DMS 273 treated with DMSO at 0.1 percent for 48 hours (cell line): ENCODE results near the gene RNF123.
A peak's percentile ranks its signal among the peaks of the same experiment; 100 is the strongest.

ENCODE experiments used
- DNase-seq: peaks from one replicate; lab custom pipeline; 2025; lab: John Stamatoyannopoulos, UW

RNF123 gene

GRCh38 chr3:49703443-49703927 is 14.1 kb downstream of the RNF123 start:
- no peak for DNase-seq

GRCh38 chr3:49703956-49704355 is 14.6 kb downstream of the RNF123 start:
- no peak for DNase-seq

DNA sequence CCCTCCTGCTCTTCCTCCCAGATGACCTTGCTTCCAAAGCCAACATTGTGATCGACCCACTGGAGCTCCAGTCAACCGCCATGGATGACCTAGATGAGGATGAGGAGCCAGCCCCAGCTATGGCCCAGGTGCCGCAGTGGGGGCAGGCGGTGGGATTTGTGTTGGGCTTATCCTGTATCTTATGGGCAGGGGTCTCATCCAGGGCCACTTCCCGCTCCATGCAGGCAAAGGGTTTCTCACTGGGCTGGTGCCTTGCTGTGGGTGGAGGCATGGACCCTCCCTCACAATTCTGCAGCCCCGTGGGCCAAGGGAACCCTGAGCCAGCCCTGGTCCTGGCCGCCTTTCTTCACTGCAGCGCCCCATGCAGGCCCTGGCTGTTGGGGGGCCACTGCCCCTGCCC is 15.3 kb downstream of the RNF123 start:
- no peak for DNase-seq

GRCh38 chr3:49705390-49705960 is 16.1 kb downstream of the RNF123 start:
- no peak for DNase-seq

- no peak for DNase-seq
Measured at GRCh38 chr3:49706456-49707112, 17.2 kb downstream of the RNF123 start.

GRCh38 chr3:49707113-49707480 is 17.7 kb downstream of the RNF123 start:
- peak; percentile 23 for DNase-seq

- no peak for DNase-seq
Measured at GRCh38 chr3:49709852-49710251, 20.5 kb downstream of the RNF123 start.

DNA sequence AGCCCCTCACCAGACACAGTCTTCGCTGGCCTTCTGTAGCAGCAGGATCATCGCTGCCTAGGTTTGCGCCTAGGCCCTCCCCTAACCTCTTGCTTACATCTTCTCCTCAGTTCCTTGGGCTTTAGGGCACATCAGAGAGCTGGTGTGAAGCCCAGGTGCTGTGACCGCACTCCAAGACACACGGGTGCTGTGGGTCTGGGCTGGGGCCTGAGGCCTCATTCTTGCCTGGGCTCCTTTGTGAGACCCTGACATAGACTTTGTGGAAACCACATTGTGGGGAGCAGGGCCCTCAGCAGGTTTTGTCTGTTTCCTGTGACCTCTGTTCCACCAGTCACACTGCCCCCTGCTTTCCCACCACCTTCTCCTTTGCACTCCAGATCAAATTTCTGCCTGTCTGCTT is 22.1 kb downstream of the RNF123 start:
- DNase-seq: no peak

DNA sequence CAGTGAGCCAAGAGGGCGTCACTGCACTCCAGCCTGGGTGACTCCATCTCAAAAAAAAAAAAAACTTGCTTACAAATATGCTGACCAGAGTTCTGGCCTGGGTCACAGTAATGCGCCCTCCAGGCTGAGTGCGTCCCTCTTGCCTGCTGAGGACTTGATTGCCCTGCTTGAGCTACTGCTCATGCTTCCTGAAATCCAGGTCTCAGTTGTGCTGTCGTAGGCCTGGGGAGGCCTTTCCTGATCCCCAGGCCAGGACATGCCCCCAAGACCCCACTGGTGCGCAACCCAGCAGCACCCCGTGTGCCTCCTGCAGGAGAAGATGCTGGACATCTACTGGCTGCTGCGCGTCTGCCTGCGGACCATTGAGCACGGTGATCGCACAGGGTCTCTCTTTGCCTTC is 22.8 kb downstream of the RNF123 start:
- no peak for DNase-seq

GRCh38 chr3:49712631-49713317 is 23.4 kb downstream of the RNF123 start:
- no peak for DNase-seq

- DNase-seq: no peak
Measured at GRCh38 chr3:49713336-49714105, 24.2 kb downstream of the RNF123 start.

GRCh38 chr3:49714728-49715550 is 25.6 kb downstream of the RNF123 start:
- DNase-seq: no peak

- DNase-seq: no peak
Measured at GRCh38 chr3:49715611-49716121, 26.3 kb downstream of the RNF123 start.

GRCh38 chr3:49716169-49716568 is 26.8 kb downstream of the RNF123 start:
- DNase-seq: no peak

GRCh38 chr3:49716691-49717210 is 27.4 kb downstream of the RNF123 start:
- no peak for DNase-seq

GRCh38 chr3:49717211-49717958 is 28.0 kb downstream of the RNF123 start:
- DNase-seq: no peak

GRCh38 chr3:49717959-49718857 is 28.9 kb downstream of the RNF123 start:
- no peak for DNase-seq

DNA sequence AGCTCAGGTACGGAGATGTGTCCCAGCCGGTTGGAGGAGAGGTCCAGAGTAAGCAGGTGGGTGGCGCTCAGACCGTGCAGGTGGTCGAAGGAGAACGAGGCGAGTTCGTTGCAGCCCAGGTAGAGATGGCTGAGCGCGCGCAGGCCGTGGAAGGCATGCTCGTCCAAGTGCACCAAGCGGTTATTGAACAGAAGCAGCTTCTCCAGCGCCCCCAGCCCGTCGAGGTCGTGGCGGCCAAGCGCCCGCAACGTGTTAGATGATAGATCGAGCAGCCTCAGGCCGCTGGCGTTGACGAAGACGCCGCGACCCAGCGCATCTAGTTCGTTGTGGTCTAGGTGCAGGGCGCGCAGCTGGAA is 29.5 kb downstream of the RNF123 start:
- DNase-seq: no peak

DNA sequence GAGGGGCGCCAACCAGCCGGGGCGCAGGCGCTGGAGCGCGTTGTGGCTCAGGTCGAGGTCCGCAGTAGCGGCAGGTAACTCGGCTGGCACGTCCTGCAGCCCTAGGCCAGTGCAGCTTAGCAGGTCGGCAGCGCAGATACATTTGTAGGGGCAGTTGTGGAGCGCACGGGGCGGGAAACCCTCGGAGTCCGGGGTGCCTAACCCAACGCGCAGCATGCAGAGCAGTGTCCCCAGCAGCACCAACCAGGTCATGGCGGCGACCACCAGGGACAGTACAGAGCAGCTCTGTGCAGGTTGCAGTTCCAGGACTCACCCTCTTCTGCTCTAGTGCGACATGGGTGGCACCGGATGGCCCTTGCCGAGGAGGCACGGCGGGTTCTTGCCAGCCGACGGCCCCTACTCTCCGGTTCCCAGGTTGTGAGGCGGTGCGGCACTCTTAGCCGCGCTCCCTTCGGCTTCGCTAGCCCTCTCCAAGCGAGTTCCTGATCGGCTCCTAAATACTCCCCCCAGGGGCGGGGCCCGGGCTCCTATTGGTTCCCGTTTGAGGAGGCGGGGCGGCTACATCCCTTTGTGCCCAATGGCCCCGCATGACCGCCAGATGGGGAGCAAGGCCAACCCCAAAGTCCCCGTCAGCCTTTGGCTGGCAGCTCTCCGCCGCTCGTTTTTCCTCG is 30.0 kb downstream of the RNF123 start, which contains the start of gene AMIGO3:
TSS of gene AMIGO3 (minus strand) at position 471 of the 671 bp plus-strand sequence. CDS start at position 252, 219 bp downstream.
- peak; percentile 77 for DNase-seq
